WTC11 (cell line): ENCODE results near the gene JADE1. TPM values are rescaled to one million over a fixed set of nuclear protein-coding genes. Genes with fewer than 3 reads are reported as not detected.

ENCODE experiments used
- ATAC-seq: fragments of 200-7000 bp; cut with Tn5 transposase; 2 replicates; pipeline ENCODE4 v1.10.0; 2021; ENCODE audit warnings: mild to moderate bottlenecking, moderate library complexity
- CTCF ChIA-PET: fragments of 300-600 bp; sonication (Branson Sonifier 250); formaldehyde crosslinking; loops from one replicate; lab custom pipeline; 2021; ENCODE audit warnings: antibody characterized with exemption; lab: Charles Lee
- POLR2A ChIA-PET: fragments of 350-600 bp; sonication (Branson Sonifier 250); formaldehyde crosslinking; loops from one replicate; lab custom pipeline; 2021; ENCODE audit warnings: antibody characterized with exemption; lab: Charles Lee
- DNase-seq: peaks from one replicate; pipeline ENCODE4 v3.0.0; 2021; ENCODE audit warnings: low spot score
- H3K27ac Mint-ChIP-seq: 2 replicates; pipeline ENCODE4 v1.8.0; 2021; ENCODE audit warnings: mixed read lengths
- H3K27me3 Mint-ChIP-seq: 2 replicates; pipeline ENCODE4 v1.8.0; 2021; ENCODE audit warnings: low read depth, mild to moderate bottlenecking, moderate library complexity, mixed read lengths
- H3K36me3 Mint-ChIP-seq: 2 replicates; pipeline ENCODE4 v1.8.0; 2021; ENCODE audit warnings: mixed read lengths
- H3K4me1 Mint-ChIP-seq: 2 replicates; pipeline ENCODE4 v1.8.0; 2022; ENCODE audit warnings: mixed read lengths
- H3K4me3 Mint-ChIP-seq: 2 replicates; pipeline ENCODE4 v1.8.0; 2021; ENCODE audit warnings: mild to moderate bottlenecking, moderate library complexity, mixed read lengths
- H3K9me3 Mint-ChIP-seq: 2 replicates; pipeline ENCODE4 v1.8.0; 2021; ENCODE audit warnings: mixed read lengths
- EMX1 ChIP-seq: fragments of 250-450 bp; sonication (Bioruptor Pico); IDR thresholded peaks from 2 replicates; pipeline ENCODE4 v1.8.0; 2021; ENCODE audit warnings: mild to moderate bottlenecking
- ETV6 ChIP-seq: sonication (generic); formaldehyde crosslinking; IDR thresholded peaks from 2 replicates; pipeline ENCODE4 v1.8.1; 2022; ENCODE audit warnings: mild to moderate bottlenecking, missing genetic modification reagents
- GABPB1 ChIP-seq: sonication (generic); formaldehyde crosslinking; IDR thresholded peaks from 2 replicates; pipeline ENCODE4 v1.8.1; 2023; ENCODE audit warnings: mild to moderate bottlenecking, missing genetic modification reagents
- SMAD3 ChIP-seq: sonication (generic); formaldehyde crosslinking; IDR thresholded peaks from 2 replicates; pipeline ENCODE4 v1.8.0; 2022; ENCODE audit warnings: missing genetic modification reagents, mild to moderate bottlenecking, borderline replicate concordance
- TEAD1 ChIP-seq: sonication (generic); formaldehyde crosslinking; IDR thresholded peaks from 2 replicates; pipeline ENCODE4 v1.8.0; 2022; ENCODE audit warnings: mild to moderate bottlenecking, missing genetic modification reagents
- TP53 ChIP-seq: sonication (generic); formaldehyde crosslinking; IDR thresholded peaks from 2 replicates; pipeline ENCODE4 v1.8.1; 2023; ENCODE audit warnings: mild to moderate bottlenecking, missing genetic modification reagents
- ZBTB21 ChIP-seq: sonication (generic); formaldehyde crosslinking; IDR thresholded peaks from 2 replicates; pipeline ENCODE4 v1.8.1; 2023; ENCODE audit warnings: mild to moderate bottlenecking, missing genetic modification reagents, borderline replicate concordance
- ZNF396 ChIP-seq: fragments of 250-450 bp; sonication (Bioruptor Pico); IDR thresholded peaks from 2 replicates; pipeline ENCODE4 v1.8.0; 2021; ENCODE audit warnings: mild to moderate bottlenecking, moderate library complexity, borderline replicate concordance
- total RNA-seq: library from RNA; stranded (reverse); gene quantifications from 3 replicates; pipeline ENCODE4 v1.2.3, GENCODE V29; 2021
- TF ChIP-seq, protein P1 (sequence below): sonication (generic); formaldehyde crosslinking; IDR thresholded peaks from 2 replicates; pipeline ENCODE4 v1.8.1; 2023; ENCODE audit warnings: mild to moderate bottlenecking, missing genetic modification reagents
- TF ChIP-seq, protein P2 (sequence below): fragments of 200-600 bp; IDR thresholded peaks from 2 replicates; pipeline ENCODE4 v1.8.0; 2022; ENCODE audit warnings: antibody characterized with exemption
- TF ChIP-seq, protein P3 (sequence below): sonication (generic); formaldehyde crosslinking; IDR thresholded peaks from 2 replicates; pipeline ENCODE4 v1.8.0; 2023; ENCODE audit warnings: missing genetic modification reagents
- TF ChIP-seq, protein P4 (sequence below): fragments of 250-450 bp; sonication (Bioruptor Pico); IDR thresholded peaks from 2 replicates; pipeline ENCODE4 v1.8.0; 2021; ENCODE audit warnings: mild to moderate bottlenecking
- TF ChIP-seq, protein P5 (sequence below): fragments of 250-450 bp; sonication (Bioruptor Pico); IDR thresholded peaks from 2 replicates; pipeline ENCODE4 v1.9.0; 2021; ENCODE audit warnings: mild to moderate bottlenecking, borderline replicate concordance

The JADE1 gene
- total RNA-seq, 1 experiment from 2014 or later = 132 TPM

DNA sequence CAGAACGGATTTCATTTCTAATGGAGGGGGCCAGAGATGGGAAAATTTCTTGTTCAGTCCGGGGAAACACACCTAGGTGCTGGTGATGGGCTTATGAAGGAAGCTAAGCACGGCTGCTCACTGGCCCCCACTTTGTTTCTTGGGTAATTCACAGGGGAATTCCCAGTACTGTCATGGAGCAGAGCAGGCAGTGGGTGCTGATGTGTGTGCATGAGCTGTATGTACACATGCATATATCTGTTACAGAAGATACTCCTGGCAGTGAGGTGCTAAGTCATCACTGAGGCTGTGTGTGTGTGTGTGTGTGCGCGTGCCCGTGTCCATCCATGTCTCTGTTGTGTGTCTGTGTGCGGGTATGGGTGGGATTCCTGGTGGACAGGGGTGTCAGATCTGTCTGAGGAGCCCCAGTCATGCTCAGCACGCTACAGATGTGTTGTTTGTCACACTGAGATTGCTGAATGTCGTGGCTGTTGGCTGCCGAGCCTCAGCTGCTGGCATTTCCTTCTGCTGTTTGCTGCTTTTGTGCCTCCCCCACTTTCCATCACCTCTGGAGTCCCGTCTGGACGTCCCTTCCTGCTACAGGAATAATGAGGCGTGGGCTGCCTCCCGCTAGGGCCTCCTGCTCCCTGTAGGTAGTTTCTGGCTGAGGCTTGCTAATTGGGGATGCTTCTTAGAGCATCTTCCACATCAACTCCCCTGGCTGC lies 53.3 kb downstream of the JADE1 start (continued):
- TF ChIP-seq, protein P1, sequence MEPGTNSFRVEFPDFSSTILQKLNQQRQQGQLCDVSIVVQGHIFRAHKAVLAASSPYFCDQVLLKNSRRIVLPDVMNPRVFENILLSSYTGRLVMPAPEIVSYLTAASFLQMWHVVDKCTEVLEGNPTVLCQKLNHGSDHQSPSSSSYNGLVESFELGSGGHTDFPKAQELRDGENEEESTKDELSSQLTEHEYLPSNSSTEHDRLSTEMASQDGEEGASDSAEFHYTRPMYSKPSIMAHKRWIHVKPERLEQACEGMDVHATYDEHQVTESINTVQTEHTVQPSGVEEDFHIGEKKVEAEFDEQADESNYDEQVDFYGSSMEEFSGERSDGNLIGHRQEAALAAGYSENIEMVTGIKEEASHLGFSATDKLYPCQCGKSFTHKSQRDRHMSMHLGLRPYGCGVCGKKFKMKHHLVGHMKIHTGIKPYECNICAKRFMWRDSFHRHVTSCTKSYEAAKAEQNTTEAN (CRISPR knock-in tag) = no peak
- TF ChIP-seq ZNF396 (CRISPR knock-in tag) = no peak
- TF ChIP-seq ZBTB21 (CRISPR knock-in tag) = no peak
- TF ChIP-seq SMAD3 = no peak
- TF ChIP-seq TEAD1 (CRISPR knock-in tag) = no peak
- TF ChIP-seq GABPB1 (CRISPR knock-in tag) = no peak

DNA sequence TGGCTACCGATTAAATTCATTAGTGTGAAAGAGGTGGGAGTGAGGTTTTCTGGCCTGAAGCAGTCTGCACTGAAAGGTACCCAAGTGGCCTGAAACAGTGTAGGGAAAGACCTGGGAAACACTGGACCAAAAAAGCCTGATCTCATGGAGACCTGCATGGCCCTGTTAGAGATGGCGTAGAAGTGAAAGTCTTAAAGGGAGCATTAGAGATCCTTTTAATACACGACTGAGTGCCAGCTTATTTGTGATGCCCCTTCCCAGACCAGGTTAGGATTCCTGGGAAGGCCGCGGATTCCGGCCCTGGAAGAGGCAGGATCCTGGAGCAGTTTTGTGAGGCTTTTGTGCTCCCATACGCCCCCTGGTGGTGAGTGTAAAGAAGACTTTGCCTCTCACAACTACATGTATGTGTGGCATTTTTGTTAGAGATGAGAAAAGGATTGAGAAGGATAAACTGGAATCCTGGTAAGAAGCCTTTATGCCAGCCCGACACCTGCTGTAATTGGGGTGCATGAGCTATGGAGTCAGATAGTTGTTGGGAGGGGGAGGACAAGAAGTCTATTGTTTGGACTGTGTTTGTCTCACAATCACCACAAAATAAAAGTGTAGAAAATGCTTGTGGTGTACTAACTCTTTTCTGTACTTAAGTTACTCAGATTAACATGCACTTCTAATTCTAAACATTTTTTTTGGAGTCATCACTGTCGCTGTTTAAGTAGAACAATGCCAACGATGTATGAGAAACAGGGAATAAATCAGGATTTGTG lies 54.0 kb downstream of the JADE1 start:
- peak; percentile 90 for DNase-seq
- Mint-ChIP-seq H3K4me1 (peaks cover 58% of the 10 kb centered on the region), H3K27ac (peak overlapping the region; percentile 79), H3K9me3 (no peaks in the 10 kb centered on the region), H3K36me3 (peaks cover 95% of the 10 kb centered on the region), H3K4me3 (no peak overlapping the region), H3K27me3 (no peaks in the 10 kb centered on the region)
- TF ChIP-seq, protein P2, sequence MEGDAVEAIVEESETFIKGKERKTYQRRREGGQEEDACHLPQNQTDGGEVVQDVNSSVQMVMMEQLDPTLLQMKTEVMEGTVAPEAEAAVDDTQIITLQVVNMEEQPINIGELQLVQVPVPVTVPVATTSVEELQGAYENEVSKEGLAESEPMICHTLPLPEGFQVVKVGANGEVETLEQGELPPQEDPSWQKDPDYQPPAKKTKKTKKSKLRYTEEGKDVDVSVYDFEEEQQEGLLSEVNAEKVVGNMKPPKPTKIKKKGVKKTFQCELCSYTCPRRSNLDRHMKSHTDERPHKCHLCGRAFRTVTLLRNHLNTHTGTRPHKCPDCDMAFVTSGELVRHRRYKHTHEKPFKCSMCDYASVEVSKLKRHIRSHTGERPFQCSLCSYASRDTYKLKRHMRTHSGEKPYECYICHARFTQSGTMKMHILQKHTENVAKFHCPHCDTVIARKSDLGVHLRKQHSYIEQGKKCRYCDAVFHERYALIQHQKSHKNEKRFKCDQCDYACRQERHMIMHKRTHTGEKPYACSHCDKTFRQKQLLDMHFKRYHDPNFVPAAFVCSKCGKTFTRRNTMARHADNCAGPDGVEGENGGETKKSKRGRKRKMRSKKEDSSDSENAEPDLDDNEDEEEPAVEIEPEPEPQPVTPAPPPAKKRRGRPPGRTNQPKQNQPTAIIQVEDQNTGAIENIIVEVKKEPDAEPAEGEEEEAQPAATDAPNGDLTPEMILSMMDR = peak; percentile 85
- TF ChIP-seq TP53 (CRISPR knock-in tag) (0 out of 2 replicates have a peak, but pooled peaks have one; percentile 25), ETV6 (peak; percentile 51; the same call in 1 of the 2 replicates), EMX1 (CRISPR knock-in tag) (no peak)
- ChIA-PET CTCF (interaction anchor here (0.6 to 1.6 kb wide), 9 partner anchors 10 to 297 kb away, joined by 3 to 8 read pairs (median 4); no protein-coding TSS in a partner anchor), POLR2A (interaction anchor here (1.2 kb wide), 1 partner anchor 21 kb away, joined by 6 read pairs; no protein-coding TSS in a partner anchor)
- peak; percentile 83 for ATAC-seq

DNA sequence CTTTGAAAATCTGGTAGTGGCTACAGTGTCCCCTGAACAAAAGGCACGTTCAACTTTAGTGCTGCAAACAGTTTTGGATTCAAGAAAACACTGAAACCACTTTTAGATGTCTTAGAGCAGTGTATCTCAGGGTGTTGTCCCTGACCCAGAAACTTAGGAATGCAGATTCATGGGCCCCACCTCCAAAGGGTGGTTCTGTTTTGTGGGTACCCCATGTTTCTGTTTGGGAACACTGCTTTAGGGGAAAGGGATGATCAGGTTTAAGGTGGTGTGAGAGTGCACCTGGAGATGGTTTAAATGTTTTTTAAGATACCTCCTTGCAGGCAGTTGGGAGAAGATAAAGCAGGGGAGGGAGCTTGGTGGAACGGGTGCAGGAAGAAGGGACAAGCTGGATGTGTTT lies 55.6 kb downstream of the JADE1 start:
- Mint-ChIP-seq H3K27me3 (no peaks in the 10 kb centered on the region), H3K27ac (peak overlapping the region; percentile 62), H3K9me3 (no peaks in the 10 kb centered on the region), H3K36me3 (peaks cover 95% of the 10 kb centered on the region), H3K4me1 (peaks cover 51% of the 10 kb centered on the region), H3K4me3 (peak overlapping the region; percentile 9; the same call in 1 of the 2 replicates)
- TF ChIP-seq, protein P3, sequence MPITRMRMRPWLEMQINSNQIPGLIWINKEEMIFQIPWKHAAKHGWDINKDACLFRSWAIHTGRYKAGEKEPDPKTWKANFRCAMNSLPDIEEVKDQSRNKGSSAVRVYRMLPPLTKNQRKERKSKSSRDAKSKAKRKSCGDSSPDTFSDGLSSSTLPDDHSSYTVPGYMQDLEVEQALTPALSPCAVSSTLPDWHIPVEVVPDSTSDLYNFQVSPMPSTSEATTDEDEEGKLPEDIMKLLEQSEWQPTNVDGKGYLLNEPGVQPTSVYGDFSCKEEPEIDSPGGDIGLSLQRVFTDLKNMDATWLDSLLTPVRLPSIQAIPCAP (CRISPR knock-in tag) = no peak
- TF ChIP-seq, protein P4, sequence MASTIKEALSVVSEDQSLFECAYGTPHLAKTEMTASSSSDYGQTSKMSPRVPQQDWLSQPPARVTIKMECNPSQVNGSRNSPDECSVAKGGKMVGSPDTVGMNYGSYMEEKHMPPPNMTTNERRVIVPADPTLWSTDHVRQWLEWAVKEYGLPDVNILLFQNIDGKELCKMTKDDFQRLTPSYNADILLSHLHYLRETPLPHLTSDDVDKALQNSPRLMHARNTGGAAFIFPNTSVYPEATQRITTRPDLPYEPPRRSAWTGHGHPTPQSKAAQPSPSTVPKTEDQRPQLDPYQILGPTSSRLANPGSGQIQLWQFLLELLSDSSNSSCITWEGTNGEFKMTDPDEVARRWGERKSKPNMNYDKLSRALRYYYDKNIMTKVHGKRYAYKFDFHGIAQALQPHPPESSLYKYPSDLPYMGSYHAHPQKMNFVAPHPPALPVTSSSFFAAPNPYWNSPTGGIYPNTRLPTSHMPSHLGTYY (CRISPR knock-in tag) = 0 out of 2 replicates have a peak, but pooled peaks have one; percentile 46
- 0 out of 2 replicates have a peak, but pooled peaks have one; percentile 21 for TF ChIP-seq EMX1 (CRISPR knock-in tag)
- TF ChIP-seq, protein P5, sequence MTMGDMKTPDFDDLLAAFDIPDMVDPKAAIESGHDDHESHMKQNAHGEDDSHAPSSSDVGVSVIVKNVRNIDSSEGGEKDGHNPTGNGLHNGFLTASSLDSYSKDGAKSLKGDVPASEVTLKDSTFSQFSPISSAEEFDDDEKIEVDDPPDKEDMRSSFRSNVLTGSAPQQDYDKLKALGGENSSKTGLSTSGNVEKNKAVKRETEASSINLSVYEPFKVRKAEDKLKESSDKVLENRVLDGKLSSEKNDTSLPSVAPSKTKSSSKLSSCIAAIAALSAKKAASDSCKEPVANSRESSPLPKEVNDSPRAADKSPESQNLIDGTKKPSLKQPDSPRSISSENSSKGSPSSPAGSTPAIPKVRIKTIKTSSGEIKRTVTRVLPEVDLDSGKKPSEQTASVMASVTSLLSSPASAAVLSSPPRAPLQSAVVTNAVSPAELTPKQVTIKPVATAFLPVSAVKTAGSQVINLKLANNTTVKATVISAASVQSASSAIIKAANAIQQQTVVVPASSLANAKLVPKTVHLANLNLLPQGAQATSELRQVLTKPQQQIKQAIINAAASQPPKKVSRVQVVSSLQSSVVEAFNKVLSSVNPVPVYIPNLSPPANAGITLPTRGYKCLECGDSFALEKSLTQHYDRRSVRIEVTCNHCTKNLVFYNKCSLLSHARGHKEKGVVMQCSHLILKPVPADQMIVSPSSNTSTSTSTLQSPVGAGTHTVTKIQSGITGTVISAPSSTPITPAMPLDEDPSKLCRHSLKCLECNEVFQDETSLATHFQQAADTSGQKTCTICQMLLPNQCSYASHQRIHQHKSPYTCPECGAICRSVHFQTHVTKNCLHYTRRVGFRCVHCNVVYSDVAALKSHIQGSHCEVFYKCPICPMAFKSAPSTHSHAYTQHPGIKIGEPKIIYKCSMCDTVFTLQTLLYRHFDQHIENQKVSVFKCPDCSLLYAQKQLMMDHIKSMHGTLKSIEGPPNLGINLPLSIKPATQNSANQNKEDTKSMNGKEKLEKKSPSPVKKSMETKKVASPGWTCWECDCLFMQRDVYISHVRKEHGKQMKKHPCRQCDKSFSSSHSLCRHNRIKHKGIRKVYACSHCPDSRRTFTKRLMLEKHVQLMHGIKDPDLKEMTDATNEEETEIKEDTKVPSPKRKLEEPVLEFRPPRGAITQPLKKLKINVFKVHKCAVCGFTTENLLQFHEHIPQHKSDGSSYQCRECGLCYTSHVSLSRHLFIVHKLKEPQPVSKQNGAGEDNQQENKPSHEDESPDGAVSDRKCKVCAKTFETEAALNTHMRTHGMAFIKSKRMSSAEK (CRISPR knock-in tag) = peak; percentile 75
- DNase-seq = no peak
- ATAC-seq = no peak
- POLR2A ChIA-PET = no interaction called here
- CTCF ChIA-PET = no interaction called here
